HG02623 (cell line): Measurements from ENCODE around the gene DDX20.
"Not testable (repeated sequence)": the region's sequence is repeated elsewhere in the genome, so short reads cannot be mapped to it uniquely, and the experiment has no call there.

Source experiments
- ATAC-seq: cut with Tn5 transposase; IDR thresholded peaks from one replicate; pipeline ENCODE4 v1.9.1; 2021; ENCODE audit warnings: moderate library complexity; ENCODE audit not compliant: unreplicated experiment

DDX20 gene

DNA sequence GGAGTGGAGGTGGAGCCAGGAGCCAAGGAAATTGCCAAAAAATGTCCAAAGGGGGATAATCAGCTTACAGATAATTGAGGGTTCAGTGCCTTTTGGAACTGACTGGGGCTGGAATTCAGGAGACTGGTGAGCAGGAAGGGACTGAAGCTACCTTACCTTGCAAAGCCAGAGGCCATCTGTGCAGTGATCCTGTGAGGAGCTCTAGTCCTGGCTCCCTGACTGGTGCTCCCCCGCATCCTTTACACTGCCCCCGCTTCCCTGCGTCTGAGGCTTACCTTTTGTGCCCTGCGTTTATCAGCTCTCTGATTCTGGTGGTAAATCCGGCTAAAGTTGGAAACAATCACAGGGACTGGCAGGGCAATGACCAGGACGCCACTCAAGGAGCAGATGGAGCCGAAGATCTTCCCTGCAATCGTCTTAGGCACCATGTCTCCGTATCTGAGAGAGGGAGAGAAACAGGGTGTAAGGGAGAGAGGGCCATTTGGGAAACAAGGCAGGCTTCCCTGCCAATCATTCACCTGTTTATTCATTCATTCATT lies 31.0 kb downstream of the DDX20 start:
- ATAC-seq = no peak

DNA sequence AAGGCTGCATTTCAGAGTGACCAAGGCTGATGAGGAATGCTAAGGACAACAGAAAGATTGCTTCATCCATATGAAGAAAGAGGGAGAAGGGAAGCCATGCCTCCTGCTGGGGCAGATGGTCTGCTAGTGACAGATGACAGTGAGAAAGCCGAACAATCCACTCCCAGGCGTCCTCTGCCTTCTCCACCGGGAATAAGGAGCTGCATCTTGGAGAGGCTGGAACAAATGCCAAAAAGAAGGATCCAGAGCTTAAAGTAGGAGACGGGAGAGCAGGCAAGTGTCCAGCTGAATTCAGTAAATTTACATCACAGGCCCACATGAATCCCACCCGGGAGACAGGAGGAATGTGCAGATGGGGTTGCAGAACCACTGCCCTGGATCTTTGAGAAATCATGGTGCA lies 33.4 kb downstream of the DDX20 start:
- ATAC-seq = no peak

DNA sequence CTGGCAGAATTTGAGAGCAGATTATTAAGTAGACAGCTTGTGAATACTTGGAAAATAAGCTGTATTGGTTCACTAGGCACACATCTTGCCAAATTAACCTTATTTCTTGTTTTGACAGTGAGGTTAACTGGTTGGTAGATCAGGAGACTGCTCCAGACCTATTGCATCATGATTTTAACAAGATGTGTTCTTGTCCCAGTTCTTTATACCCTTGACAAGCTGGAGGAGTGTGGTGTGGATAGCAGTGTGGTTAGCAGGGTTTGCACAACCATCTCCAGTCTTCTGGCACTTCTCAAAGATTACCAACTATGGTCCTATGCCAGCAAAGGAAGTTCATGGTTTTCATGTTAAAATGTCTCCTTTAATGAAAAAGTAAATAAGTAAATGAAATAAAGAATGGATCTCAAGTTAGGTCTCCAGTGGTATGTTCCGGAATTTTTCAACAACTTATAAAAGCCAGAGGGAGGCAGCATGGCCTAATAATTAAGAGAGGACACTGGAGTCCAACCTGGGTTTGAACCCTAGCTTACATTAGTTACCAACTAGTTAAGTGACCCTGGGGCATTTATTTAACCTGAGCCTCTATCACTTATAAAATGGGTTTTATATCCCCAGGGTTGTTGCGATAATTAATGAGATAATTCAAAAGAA lies 34.1 kb downstream of the DDX20 start:
- no peak for ATAC-seq

DNA sequence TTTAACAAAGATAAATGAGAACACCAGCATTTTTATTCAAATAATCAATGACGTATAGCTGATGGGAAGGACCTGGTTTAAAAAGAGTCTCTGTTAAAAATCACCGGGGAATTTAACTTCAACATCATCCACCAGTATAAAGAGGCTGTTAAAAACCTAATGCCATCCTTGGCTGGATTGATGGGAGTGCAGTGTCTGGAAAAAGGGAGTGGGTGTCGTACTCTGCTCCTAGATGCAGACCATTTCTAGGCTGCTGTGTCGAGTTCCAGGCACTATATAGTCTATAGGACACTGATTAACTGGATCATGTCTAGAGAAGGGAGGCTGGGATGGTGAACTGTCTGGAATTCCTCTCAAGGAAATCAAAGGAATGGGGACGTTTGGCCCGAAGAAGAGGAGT lies 36.1 kb downstream of the DDX20 start:
- no peak for ATAC-seq

DNA sequence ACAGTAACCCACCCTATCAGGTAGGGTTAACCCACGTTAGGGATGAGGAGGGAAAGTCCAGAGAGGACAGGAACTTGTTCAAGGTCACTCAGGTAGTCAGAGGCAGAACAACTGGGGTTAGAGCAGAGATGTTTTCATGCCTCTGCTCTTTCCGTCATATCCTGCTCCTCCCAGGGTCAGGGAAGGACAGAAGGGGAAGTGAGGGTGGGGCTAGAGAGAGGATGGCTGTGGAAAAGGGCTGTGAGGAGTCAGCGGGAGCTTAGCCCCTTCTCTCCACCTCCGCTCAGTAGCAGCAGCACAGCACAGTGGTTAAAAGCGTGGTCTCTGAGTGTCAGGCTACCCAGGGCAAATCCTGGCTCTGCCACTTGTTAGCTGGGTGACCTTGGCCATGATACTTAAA lies 36.5 kb downstream of the DDX20 start:
- no peak for ATAC-seq

DNA sequence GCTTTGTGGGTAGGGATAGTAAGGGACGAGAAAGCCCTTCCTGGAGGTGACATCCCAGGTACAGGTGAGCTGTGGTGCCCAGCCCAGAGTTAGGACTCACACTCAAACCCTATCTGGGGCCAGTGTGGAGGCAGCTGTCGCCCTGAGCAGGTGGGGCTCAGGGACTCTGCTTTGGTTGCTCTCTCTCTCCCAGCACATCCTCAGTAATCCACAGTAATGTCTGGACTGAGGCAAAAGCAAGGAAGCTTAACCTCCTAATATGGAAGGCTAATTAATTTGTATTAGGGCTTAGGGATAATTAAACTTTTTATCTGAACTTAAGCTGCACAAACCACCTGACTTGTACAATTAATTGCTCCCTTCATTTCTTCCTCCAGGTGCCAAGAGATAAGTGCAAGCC lies 38.2 kb downstream of the DDX20 start:
- ATAC-seq = no peak

DNA sequence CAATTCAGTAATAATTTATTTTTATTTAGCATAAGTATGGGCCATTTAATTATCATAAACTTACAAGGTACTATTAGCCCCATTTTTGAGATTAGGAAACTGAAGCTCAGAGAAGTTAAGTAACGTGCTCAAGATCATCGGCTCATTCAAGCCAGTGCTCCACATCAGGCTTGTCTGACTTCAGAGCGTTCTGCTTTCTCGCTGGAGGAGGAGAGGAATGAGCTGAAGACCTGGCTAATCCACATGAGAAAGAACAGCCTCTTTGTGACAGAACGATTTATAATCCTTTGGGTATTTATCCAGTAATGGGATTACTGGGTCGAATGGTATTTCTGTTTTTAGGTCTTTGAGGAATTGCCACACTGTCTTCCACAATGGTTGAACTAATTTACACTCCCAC lies 39.7 kb downstream of the DDX20 start:
- ATAC-seq = no peak

DNA sequence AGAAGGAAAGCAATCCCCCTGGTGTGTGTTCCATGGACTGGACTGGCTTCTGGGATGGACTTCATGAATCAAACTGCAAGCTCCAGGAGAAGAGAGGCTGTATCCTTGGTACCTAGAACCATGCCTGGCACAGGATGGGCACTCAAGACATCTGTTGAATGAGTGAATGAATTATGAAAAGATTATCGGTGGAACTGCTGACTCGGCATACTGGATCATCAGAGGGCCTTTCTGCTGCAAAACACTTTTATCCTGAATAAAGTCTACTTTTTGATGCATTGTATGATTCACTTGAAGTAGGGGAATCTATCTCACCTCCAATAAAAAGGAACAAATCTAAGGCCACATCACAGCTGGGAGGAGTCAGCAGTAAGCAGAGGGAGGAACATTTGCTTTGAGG lies 42.9 kb downstream of the DDX20 start:
- ATAC-seq = no peak

DNA sequence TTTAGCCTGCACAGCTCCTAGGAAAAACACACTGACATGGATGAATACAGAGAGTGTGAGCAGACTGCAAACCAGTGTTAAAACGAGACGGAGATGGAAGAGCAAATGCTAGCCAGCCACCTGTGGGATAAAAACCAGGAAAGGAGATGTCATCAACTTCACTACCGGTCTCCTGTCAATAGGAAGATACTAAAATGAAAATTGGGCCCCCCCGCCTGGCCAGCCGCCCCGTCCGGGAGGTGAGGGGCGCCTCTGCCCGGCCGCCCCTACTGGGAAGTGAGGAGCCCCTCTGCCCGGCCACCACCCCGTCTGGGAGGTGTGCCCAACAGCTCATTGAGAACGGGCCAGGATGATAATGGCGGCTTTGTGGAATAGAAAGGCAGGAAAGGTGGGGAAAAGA lies 44.0 kb downstream of the DDX20 start:
- not testable (repeated sequence) for ATAC-seq

DNA sequence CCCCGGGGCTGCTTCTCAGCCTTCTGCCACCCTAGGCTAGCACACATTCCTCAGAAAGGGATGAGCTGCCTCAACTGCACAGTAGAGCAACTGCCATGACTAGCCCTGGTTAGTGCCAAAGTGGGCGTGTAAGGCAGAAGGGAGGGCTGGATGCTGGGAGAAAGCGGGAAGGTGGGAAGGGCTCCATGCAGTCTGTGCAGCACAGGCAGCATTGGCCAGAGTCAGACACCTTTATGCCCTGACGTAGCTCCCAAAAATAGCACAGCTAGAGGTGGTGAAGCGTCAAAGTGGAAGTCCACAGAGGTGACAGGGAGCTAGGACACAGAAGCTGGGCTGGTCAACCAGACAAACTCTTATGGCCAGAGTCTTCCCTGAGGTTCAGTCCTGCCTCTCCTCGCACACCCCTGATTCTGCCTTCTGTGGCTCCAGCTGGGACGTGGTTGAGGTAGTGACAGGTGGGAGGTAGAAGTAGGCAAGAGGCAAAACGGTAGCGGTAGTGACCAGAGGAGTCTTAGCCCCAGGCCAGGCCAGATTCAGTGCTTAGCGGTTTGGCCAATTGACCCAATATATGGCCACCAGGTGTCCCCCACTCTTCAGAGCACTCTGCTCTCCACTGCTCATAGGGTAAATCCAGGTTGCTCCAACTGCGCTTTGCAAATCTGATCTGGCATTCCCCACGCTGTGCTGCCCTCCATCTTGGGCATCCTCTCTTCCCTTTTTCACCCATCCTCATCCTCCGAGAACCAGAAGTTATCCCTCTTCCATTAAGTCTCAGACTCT lies 45.6 kb downstream of the DDX20 start:
- no peak for ATAC-seq

DNA sequence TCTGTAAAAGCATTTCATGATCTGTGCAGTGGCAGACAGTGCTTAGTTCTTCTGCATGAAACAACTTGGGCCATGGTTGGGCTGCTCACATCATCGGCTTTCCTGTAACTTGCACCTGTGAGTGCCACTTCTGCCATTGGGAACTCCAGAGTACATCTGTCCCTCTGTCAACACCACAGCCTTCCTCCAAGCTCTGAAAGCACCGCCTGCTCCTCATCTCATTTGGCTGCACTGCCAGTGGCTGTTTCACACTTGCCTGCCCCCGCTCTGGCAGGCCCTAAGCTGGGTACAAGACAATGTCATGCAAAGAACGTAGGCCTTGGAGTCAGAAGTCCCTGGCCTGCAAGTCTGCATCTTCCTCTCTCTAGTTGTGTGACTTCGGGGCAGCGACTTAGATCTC lies 46.4 kb downstream of the DDX20 start:
- no peak for ATAC-seq

DNA sequence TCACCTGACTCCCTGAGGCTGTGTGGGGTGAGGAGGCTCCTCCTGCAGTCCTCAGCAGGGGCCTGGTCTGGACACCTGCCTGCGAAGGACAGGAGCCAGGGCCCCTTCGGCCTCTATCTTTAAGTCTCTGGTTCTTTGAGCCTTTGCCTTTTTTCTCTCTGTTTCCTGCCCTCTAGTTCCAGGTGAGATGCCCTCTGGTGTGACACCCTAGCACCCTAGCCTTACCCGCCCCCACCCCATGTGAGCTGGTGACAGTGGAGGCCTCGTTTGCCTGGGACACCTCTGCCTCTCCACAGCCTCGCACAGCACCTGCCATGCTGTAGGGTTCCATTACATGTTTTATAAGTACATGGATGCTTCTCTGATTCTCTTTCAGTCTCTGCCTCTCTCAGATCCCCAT lies 47.3 kb downstream of the DDX20 start:
- no peak for ATAC-seq

DNA sequence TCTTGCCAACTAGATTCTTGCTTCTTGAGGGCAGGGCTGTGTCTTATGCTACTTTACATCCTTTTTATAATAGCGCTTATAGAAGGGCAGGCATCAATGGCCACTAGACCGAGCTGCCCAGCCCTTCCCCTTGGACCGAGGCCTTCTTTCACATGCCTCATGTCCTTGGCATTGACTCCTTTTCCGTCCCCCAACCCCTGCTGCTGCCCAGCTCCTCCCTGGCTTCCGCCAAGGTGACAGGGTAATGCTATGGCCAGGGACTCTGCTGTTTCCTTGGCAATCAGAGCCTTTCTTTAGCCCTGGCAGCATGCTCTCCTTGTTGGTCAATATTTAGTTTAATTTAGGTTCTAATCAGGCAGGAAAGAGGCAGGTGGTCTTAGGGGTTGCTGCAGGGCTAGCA lies 48.2 kb downstream of the DDX20 start:
- no peak for ATAC-seq

DNA sequence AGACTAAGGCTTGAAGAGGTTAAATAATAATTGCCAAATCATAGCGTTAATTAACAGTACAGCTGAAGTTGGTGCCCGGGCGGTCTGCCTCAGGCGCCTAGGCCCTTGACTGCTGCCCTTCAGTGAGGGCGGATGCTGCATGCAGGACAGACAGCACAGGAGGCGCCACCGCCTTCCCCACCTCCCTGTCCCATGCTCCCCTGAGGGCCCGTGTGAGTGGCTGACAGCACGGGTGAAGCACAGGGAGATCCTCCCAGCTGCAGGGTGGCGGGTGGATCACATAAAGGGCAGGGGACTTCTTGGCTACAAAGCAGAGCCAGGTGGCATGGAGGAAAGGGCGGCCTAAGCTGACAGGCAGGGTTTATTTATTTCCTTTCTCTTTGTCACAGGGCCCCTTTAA lies 49.1 kb downstream of the DDX20 start:
- no peak for ATAC-seq

DNA sequence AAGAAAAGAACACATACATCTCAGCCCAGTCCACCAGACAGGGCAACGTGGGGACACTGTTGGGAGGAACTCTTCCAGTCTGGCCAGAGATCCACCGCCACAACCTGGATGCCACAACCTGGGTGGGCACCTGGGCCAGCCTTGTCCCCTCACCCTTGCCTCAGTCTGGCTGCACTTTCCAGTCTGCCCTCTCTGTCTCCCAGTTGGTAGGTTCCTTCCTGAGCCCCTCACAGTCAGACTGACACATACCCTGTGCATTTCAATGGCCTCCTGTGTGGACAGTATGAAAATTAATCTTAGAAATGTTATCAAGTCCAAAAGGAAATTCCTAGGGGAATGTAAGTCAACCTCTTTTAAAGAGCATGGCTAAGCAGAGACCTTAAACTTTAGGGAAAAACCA lies 49.5 kb downstream of the DDX20 start:
- ATAC-seq = no peak

DNA sequence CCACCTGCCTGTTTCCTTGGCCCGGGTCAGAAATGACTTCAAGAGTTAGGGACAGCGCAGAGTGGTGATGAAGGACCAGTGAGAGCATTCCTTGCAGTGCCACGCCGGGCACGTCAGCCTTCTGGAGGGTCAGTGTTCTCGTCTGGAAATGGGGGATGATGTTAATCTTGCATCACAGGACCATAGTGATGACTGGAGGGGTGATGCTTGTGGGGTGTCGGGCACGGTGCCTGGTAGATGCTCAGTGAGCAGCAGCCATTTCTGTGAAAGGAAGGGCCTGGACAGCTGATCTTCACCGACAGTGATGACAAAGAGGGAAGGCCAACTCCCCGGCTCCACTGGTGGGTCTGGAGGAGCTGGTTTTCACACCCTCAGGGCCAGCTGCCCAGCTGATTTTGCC lies 56.2 kb downstream of the DDX20 start:
- no peak for ATAC-seq

DNA sequence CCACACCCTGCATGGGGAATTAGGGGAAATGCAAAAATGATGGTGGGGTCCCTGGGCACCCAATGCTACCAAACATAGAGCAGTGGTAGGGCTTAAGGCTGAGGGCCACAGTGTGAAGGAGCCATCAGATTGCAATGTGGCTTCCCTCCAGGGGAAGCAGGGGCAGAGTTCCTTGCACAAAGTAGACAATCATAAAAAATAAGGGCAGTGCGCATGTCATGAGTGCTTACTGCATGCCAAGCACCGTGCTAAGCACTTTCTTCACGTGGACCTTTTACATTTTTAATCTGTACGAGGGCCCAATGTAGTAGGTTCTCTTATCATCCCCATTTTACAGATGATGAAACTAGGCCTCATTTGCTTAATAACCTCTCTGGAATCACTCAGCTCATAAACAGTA lies 56.6 kb downstream of the DDX20 start:
- no peak for ATAC-seq

DNA sequence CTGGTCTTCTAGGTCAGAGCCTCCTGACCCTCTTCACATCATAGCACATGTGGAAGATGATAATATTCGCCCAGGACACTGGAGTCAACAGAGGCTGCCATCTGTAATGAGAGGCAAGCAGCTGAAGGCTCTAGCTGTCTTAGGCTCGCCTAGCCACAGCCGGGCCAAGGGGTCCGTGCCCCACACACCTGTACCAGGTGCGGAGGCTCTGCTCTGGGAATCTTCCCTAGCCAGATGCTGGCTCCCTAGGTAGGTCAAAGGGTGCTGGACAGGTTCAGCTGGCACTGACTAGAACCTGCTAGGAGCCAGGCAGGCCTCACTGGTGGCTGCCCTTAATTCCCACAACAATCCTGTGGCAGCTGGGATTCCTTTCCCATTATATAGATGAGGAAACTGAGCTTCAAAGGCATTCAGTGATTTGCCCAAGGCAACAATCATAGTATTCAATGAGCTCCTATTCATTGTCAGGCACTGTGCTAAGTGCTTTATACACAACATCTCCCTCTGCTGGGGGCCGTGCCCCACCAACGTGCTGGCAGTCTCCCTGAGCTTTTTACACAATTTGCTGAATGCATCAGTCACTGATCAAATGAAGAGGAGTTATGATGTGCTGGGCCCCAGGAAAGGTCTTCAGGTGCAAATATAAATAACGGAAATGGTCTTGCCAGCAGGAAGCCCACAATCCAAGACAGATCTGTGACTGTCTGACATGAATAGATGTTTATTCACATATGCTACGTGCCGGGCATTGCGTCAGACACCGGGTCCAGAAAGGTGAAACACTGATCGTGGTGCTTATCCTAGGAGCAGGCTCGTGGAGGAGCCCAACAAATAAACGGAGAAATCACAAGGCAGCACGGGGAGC lies 58.0 kb downstream of the DDX20 start:
- no peak for ATAC-seq

DNA sequence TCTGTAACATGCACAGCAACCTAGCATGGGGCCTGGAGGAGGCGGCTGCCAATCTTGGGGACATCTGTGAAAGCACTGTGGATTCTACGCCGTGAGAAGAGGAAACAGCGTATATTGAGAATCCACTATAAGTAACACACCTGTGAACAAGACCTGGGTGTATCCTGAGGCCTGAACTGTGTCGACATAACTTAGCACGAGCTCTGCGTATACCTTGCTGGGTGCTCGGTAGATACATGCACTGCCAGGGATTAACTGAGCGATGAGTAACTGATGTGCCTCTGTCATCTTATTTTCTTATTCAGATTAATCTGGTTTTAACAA lies 58.6 kb downstream of the DDX20 start:
- no peak for ATAC-seq

DNA sequence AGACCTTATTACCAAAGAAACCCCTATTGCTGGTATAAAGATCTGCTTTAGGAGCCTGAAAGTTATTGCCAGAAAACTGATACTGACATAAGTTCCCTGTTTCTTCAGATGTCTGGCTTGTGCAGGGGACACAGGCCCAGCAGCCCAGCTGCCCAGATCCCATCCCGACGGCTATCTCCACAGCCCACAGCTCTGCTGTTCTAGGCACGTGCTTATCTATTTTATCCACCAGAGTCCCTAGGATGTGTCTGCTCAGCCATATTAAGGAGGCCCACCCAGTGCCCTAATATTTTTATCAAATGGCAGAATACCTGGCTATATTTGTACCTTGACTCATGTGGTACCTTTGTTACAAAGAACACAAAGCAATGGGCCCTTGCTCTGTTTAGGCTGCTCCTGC lies 58.9 kb downstream of the DDX20 start:
- ATAC-seq = no peak
